GM23248 (cell line): ENCODE data around the gene ERO1A.

Experiments used
- EZH2 ChIP-seq: fragments of 200-600 bp; sonication (generic); IDR thresholded peaks from 2 replicates; pipeline ENCODE4 v1.6.1; 2018; ENCODE audit warnings: antibody characterized with exemption, mild to moderate bottlenecking; ENCODE audit not compliant: insufficient read depth, poor library complexity, severe bottlenecking
- EZH2phosphoT487 ChIP-seq: fragments of 200-600 bp; sonication (generic); IDR thresholded peaks from 2 replicates; pipeline ENCODE4 v1.6.1; 2018; ENCODE audit warnings: antibody characterized with exemption, moderate library complexity, mild to moderate bottlenecking, low read depth; ENCODE audit not compliant: insufficient read depth

GRCh38 chr14:52724360-52724644 lies 28.9 kb upstream of the ERO1A start:
- no peak for TF ChIP-seq EZH2phosphoT487
- no peak for TF ChIP-seq EZH2
